HG02943 (cell line): ENCODE data around the gene PLCXD1.
A peak's percentile ranks its signal among the peaks of the same experiment; 100 is the strongest.
"Not testable (repeated sequence)": the region's sequence is repeated elsewhere in the genome, so short reads cannot be mapped to it uniquely, and the experiment has no call there.

ENCODE experiments used
- ATAC-seq: cut with Tn5 transposase; IDR thresholded peaks from one replicate; pipeline ENCODE4 v1.9.1; 2021; ENCODE audit warnings: mild to moderate bottlenecking, low read depth, moderate library complexity; ENCODE audit not compliant: unreplicated experiment

The PLCXD1 gene

DNA sequence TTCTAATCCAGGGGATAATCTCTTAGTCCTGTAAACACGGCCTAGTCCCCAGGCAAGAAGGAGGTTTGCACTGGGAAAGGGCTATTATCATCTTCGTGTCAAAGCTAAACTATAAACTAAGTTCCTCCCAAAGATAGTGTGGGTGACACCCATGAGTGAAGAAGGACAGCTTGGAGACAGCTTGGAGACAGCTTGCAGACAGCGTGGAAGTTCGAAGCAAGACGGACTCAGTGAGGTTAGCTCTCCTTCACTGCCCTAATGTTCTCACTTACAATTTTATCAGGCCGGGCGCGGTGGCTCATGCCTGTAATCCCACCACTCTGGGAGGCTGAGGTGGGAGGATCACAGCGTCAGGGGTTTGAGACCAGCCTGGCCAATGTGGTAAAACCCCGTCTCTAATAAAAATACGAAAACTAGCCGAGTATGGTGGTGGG is 19.2 kb upstream of the PLCXD1 start:
- peak; percentile 12 for ATAC-seq

DNA sequence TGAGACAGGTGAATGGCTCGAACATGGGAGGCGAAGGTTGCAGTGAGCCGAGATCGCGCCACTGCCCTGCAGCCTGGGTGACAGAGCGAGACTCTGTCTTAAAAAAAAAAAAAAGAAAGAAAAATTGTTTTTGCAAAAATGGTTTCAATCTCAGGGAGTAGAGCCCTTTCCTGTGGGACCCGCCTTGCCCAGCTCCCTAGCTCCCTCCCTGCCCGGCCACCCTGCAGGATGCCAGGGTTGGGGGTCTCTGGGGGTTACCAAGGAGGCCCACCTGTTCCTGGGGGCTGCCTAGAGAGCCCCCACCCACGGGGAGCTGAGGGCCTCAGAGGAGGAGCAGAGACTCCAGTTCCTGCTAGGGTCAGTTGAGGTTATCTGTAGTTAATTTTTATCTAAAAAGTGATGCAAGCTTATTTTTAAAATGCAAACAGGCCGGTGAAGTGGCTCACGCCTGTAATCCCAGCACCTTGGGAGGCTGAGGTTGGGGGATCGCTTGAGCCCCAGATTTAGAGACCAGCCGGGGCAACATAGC is 18.7 kb upstream of the PLCXD1 start:
- peak; percentile 89 for ATAC-seq

DNA sequence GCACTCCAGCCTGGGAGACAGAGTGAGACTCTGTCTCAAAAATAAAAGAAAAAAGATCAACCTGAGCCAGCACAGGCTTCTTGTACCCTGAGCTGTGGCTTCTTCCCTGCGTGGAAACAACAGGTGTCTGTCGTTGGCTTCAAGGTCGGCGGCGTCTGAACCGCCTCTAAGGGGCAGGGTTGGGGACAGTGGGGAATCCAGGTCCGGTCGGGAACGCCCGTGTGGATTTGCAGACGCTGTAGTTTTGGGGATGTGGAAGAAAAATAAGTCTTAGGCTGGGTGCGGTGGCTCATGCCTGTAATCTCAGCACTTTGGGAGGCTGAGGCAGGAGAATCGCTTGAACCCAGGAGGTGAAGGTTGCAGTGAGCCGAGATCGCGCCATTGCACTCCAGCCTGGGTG is 17.2 kb upstream of the PLCXD1 start:
- not testable (repeated sequence) for ATAC-seq

DNA sequence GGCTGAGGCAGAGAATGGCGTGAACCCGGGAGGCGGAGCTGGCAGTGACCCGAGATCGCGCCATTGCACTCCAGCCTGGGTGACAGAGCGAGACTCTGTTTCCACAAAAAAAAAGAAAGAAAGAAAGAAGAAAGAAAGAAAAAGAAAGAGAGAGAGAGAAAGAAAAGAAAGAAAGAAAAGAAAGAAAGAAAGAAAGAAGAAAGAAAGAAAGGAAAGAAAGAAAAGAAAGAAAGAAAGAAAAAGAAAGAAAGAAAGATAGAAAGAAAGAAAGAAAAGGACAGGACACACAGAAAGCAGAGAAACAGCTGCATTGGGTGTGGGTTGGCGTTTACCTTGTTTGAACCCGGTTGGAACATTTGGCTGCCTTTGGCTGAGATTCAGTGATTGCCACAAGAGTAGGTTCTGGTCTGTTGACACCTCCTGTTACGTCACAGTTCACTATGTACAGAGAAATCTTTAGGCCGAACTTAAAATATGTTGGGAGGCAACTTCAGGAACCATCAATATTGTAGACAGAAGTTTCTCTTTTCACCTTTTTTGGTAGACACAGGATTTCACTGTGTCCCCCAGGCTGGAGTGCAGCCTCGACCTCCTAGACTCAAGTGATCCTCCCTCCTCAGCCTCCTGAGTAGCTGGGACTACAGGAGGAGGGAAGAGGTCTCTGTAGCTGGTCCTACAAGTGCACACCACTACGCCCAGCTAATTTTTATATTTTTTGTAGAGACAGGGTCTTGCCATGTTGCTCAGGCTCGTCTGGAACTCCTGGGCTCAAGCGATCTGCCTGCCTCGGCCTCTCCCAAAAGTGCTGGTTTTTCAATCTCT is 16.3 kb upstream of the PLCXD1 start:
- ATAC-seq: no peak

DNA sequence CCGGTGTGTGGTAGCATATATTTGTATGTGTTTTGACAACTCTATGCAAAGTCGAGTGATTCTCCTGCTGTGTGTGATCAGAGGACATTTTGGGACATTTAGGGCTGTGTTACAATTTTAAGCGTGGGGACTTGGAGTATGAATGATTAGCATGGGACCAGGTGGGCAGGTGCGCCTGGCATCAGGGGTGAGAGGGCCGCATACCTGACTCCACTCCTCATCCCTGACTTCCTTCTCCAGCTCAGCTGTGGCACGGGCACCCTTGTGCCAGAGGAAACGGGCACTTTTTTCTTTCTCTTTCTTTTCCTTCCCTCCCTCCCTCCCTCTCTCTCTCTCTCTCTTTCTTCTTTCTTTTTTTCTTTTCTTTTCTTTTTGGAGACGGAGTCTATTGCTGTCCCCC is 15.7 kb upstream of the PLCXD1 start:
- no peak for ATAC-seq

DNA sequence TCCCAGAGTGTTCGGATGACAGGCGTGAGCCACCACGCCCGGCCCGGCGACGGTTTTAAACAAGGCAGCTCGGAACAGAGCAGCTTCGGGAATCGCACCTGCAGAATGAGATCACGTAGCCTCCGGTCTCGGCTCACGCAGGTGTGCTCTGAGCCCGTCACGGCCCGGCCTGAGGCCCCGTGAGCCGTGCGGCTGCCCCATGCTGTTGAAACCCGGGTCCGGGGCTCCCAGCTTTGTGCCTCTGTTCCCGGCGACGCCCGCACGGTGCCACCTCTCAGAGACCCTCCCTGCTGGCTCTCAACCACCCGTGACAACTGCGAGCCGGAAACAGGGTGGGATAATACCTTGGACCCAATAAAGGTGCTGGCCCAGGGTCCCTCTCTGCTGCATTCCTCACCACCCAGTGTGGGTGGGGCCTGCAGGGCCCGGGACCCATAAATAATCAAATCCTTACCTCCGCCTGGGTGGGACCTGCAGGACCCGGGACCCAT is 13.4 kb upstream of the PLCXD1 start:
- ATAC-seq: no peak

DNA sequence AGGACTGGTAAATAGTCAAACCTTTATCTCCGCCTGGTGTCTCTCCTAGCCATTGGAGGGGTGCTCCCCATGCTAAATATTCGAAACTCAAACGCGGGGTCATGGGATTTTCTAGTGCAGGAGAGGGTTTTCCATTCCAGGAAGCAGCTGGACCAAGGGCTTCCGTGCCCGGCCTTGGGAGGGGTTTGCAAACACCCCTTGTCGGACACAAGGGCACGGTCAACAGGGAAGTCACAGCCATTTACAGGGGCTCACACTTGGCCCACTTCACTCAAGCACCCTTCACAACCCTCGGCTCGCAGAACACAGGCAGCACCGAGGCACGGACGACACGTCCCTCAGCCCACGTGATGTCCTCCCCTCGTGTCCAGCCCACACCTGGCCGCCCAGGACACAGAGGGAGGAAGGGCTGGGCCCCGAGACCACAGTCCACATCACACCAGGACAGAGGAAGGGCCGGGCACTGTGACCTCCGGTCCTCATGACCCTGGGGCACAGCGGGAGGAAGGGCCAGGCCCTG is 10.3 kb upstream of the PLCXD1 start:
- no peak for ATAC-seq

DNA sequence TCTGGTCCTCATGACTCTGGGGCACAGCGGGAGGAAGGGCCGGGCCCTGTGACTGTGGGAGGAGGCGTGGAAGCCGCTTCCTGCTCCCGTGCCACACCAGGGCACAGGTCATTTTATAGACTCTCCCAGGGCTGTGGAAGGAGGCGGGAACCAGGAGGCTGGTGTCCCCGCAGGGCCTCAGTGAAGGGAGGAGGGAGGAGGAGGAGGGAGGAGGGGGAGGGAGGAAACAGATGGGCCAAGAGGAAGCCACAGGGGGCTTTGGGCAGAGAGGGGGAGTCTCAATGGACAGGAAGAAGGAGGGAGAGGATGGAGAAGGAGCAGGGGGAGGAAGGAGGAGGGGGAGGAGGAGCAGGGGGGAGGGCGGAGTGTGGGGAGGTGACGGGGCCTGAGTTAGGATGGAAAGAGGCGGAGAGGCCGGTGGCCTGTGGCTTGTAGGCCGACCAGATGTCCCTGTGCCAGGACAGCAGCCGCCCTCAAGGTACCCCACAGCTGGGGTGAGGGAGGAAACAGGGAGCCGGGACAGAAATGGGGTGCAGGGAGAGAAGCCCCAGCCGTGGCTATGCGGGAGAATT is 6.2 kb upstream of the PLCXD1 start:
- no peak for ATAC-seq

DNA sequence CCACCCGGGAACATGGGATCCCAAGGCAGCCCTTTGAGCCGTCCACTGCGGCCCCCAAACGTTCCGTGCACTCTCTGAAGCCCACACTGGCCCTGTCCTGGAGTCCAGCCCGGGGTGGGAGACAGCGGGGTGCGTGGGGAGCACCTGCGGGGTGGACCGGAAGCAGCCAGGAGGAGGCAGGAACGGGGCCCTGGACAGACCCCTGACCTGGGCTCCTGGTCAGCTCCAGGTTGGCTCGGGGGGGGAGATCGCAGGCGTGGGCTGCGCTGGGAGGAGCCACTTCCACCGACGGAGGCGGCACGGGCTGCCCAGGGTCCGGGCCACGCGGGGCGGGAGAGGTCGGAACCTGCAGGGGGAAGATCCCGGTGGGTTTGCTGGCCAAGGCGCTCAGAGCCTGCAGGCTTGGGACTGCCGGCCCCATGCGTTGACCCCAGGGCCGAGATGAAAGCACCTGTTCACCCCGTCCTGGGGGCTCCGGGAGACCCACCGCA is 5.7 kb upstream of the PLCXD1 start:
- ATAC-seq: no peak

DNA sequence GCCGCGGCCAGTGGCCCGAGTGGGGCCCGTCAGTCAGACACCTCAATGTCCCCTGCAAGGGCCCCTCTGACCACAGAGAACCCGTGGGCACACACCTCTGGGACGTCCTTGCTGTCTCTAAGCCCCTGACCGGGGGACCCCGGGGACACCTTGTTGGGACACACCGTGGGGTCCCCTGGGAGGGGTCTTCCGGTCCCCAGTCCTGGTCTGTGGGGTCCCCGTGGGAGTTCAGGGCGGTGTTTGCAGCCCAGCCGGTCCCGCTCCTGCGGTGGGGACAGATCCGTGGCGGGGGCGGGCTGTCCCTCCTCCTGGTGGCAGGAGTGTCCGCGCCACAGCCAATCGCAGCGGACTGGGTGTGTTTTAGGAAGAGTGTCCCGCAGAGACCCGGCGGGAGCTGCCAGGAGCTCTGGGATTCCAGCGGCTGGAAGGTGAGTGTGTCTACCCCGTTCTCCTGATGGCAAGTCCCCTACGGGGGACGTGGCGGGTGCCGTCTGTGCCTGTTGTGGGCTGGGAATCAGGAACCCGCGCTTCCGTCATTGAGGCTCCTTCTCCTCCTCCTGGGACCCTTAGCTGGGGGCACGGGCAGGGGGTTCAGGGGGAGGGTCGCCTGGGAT is 5.1 kb upstream of the PLCXD1 start:
- peak; percentile 84 for ATAC-seq

DNA sequence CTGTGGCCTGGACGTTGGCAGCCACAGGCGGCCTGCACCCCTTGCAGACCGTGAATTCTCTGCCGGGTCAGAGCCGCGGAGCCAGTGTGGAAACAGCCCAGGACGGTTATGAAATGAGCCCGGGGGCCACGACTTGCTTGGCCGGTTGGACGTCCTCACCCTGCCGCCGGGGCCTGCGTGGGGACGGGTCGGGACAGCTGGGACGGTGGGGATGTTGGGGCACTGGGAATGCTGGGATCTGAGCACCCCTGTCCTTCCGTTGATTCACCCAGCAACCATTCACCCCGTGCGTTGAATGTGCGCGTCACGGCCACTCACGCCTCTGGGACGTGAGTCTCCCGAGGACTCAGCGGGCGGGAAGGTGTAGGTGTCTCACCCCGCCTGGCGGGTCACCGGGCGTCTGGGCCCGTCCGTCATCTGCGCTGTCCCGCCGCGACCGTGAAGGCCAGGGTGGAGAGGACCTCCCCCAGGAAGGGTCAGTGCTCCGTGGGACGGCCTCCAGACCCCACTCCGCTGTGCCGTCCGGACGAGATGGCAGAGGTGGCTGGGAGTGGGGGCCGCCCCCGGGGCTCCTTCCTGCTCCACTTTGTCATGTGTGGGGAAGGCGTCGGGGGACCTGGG is 4.5 kb upstream of the PLCXD1 start:
- ATAC-seq: peak; percentile 42

DNA sequence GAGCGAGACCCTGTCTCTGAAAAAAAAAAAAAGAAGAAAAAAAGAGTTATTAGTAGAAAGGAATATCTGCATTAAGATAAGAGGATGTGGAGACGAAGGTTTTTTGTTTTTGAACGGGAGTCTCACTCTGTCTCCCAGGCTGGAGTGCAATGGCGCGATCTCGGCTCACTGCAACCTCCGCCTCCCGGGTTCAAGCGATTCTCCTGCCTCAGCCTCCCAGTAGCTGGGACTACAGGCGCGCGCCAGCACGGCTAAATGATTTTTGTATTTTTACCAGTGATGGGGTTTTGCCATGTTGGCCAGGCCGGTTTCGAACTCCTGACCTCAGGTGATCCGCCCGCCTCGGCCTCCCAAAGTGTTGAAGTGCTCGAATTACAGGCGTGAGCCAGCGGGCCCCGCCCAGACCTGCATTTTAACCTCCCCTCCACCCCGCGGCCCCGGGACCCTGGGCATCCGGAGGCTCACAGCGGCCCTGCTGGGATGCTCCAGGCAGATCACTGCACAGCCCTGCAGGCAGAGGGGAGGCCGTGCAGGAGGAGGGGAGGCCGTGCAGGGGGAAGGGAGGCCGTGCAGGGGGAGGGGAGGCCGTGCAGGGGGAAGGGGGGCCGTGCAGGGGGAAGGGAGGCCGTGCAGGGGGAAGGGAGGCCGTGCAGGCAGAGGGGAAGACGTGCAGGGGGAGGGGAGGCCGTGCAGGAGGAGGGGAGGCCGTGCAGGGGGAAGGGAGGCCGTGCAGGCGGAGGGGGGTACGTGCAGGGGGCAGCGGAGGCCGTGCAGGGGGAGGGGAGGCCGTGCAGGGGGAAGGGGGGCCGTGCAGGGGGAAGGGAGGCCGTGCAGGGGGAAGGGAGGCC is 1.2 kb upstream of the PLCXD1 start:
- ATAC-seq: not testable (repeated sequence)

DNA sequence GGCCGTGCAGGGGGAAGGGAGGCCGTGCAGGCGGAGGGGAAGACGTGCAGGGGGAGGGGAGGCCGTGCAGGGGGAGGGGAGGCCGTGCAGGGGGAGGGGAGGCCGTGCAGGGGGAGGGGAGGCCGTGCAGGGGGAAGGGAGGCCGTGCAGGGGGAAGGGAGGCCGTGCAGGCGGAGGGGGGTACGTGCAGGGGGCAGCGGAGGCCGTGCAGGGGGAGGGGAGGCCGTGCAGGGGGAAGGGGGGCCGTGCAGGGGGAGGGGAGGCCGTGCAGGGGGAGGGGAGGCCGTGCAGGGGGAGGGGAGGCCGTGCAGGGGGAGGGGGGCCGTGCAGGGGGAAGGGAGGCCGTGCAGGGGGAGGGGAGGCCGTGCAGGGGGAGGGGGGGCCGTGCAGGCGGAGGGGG is 459 bp upstream of the PLCXD1 start:
- not testable (repeated sequence) for ATAC-seq

DNA sequence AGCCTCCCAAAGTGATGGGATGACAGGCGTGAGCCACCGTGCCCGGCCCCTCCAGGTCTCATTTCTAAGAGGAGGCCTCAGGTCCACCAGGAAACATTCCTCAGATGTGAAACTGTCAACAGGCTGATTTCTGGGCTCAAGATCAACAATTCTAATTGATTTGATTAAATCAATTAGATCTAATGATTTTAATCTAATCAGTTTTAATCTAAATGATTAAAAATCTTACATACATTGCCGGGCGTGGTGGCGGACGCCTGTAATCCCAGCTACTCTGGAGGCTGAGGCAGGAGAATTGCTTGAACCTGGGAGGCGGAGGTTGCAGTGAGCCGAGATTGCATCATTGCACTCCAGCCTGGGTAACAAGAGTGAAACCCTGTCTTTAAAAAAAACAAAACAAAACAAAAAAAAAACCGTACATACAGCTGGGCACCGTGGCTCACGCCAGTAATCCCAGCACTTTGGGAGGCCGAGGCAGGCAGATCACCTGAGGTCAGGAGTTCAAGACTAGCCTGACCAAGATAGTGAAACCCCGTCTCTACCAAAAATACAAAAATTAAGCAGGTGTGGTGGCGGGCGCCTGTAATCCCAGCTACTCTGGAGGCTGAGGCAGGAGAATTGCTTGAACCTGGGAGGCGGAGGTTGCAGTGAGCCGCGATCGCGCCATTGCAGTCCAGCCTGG is 960 bp downstream of the PLCXD1 start:
- ATAC-seq: not testable (repeated sequence)

DNA sequence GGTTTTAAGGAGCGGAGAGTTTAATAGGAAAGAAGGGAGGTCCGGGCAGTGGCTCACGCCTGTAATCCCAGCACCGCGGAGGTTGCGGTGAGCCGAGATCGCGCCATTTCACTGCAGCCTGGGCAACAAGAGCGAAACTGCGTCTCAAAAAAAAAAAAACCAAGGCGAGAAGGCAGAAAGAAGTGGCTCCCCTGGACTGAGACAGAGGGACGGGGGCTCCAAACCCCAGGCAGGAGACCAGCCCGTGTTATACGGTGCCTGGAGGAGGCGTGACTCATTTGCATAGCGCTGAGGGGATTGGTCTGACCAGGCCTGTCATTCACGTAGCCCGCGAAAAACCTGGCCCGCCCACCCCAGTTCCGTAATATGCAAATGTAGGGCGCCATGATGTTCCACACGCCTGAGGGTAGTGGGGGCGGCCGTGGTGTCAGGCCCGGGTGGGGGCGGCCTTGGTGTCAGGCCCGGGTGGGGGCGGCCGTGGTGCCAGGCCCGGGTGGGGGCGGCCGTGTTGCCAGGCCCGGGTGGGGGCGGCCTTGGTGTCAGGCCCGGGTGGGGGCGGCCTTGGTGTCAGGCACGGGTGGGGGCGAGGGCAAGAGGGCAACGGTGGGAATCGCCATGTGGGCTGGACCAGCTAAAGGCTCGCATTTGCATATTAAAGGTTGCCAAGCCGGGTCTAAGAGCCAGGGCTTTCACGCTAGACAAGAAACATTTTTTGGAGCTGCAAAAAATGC is 2.1 kb downstream of the PLCXD1 start:
- ATAC-seq: peak; percentile 97

DNA sequence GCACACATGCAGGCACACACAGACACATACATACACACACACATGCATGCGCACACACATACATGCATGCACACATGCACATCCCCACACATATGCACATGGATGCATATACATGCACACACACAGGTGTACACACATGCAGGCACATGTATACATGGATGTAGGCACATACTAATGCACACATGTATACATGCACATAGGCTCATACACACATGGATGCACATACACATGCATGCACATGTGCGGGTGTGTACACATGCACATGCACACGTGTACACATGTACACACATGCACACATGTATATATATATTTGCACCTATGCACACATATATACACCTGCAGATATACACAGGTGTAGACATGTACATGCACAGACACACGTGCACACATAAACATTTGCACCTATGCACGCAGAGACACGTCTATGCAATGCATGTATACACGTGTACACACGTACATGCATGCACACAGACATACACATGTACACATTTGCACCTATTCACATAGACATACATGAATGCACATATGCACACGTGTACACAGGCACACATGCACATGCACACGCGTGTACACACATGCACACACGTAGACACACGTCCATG is 4.0 kb downstream of the PLCXD1 start:
- ATAC-seq: no peak

DNA sequence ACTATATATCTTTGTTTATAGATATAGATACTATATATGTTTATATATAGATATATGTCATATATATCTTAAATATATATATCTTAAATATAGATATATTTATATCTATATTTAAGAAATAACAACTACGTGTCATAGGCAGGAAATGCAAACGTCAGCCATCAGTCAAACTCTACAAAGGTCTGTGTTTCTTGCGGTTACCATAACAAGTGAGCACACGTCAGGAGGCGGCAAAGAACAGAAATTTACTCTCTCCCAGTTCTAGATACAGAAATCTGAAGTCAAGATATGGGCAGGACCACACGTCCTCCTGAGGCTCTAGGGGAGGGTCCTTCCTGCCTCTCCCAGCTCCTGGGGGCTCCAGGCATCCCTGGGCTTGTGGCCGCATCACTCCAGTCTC is 6.5 kb downstream of the PLCXD1 start:
- no peak for ATAC-seq

DNA sequence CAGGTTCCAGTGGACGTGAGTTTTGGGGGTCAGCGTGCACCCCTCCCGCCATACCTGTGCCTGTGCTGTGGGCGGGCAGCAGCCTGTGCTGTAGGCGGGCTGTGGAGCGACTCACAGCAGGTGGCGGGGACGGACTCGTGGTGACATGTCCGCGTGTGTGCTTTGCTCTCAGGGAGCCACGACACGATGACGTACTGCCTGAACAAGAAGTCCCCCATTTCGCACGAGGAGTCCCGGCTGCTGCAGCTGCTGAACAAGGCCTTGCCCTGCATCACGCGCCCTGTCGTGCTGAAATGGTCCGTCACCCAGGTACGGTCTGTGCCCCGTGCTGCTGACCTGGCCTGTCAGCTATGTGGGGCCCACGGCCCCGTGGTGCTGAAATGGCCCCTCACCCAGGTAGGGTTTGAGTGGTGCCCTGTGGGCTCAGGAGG is 7.4 kb downstream of the PLCXD1 start:
- no peak for ATAC-seq
